NOMO-1 (cell line): Measurements from ENCODE around the gene PPP1R3F.
"Not testable (repeated sequence)": the region's sequence is repeated elsewhere in the genome, so short reads cannot be mapped to it uniquely, and the experiment has no call there.

ENCODE experiments used
- DNase-seq, 2 experiments: peaks; one replicate each; lab custom pipeline; 2025; ENCODE audit not compliant: unreplicated experiment in 2 of 2; lab: John Stamatoyannopoulos, UW

Gene PPP1R3F

DNA sequence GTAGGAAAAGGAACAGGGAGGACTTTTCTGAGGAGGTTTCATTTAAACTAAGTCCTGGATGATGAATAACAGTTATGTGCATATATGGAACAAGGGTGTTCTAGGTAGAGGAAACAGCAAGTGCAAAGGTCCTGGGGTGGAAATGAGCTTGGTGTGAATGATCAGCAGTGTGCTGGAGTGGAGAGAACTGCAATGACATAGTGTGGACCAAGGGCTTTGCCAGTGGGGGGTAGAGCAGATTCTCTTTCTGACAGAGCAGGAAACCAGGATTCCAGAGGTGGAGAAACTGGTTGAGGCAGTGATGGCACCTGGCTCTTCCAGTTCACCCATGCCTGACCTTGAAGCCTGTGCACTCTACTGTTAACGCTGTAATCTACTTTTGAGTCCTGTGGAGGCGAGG, 1.7 kb downstream of the PPP1R3F start:
- no peak for DNase-seq

DNA sequence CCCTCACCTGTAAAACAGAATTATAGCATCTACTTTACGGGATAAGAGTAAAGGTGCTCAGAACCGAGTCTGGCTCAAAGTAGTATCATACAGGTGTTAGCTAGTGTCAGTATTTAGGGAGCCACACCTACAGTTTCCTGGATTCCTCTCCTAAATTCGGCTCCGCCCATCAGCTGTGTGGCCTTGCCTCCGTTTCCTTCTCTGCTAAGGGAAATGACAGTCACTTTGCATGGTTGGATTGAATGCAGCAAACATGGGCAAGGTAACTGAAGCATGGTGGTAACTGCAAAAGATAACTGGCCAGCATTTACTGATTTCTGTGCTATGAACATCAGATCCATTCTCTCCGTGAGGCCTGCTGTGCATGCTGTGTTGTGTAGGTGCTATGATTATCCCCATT, 2.8 kb downstream of the PPP1R3F start:
- DNase-seq: no peak

DNA sequence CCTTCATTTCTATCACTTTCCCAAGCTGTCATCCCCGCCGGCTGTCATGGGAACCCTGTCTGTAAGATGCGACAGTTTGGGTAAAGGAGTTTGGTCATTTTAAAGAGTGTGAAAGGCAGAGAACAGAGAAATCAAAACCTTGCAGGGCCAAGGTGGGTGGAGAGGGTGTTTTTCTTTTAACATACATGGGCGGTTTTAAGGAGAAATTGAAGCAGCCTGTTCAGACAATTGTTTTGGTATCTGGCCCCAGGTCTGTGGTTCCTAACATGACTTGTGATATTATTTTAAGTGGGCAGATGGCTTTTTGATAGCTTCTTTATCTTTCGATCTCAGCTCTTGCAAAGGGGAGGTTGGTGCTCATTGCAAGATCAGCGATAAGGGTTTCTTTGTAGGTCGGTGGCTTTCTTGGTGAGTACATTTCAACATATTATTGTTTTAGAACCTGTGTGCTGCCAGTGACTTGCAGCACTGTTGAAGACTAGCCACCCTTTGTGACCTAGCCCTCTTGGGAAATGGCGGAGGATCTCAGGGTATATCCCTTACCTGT, 3.7 kb downstream of the PPP1R3F start:
- DNase-seq: no peak

GRCh38 chrX:49276207-49276606, 6.6 kb downstream of the PPP1R3F start:
- DNase-seq: no peak

- DNase-seq: no peak
Observed at GRCh38 chrX:49276671-49277534, 7.3 kb downstream of the PPP1R3F start.

DNA sequence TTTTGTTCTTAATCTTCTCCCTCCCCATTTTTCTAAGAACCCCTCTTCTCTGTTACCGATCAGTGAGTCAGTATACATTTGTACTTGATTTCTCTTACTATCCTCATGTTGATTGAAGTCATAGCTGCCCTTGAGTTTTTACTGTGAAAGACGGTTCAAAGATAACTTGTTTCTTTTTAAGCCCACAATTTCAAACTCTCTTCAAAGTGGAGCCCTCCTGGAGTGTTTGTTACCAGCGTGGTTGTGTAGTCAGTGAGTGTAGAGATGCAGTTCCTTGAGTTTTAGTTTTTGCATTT, 7.9 kb downstream of the PPP1R3F start:
- no peak for DNase-seq

DNA sequence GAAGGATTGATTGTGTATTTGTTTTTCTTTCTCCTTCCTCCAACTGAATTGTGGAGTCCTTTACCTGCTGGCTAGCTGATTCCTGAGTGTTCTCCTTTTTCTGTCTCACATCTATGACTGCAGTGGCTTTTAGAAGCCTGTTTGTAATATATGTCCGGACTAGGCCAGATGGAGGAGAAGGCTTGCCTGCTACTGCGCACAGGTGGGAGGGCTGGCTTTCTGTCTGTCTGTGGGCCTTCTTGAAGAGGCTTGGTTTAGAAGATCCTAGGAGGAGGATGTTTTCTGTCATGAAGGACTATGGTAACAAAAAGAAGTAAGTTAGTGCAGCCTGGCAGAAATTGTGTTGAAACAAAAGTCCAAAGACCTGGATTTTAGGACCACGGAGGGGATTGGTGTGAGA, 8.5 kb downstream of the PPP1R3F start:
- no peak for DNase-seq

- DNase-seq: no peak
Observed at GRCh38 chrX:49282647-49283011, 13.0 kb downstream of the PPP1R3F start.

DNA sequence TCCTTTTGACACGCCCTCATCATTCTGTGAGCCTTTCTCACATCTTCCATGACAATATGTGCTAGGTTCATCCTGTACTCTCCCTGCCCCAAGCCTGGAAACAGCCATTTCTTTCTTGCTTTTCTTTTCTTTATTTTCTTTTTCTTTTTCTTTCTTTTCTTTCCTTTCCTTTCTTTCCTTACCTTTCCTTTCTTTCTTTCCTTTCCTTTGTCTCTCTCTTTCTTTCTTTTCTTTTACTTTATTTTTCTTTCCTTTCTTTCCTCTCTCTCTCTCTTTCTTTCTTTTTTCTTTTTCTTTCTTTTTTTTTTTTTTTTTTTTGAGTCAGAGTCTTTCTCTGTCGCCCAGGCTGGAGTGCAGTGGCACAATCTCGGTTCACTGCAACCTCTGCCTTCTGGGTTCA, 14.6 kb downstream of the PPP1R3F start:
- no peak for DNase-seq

DNA sequence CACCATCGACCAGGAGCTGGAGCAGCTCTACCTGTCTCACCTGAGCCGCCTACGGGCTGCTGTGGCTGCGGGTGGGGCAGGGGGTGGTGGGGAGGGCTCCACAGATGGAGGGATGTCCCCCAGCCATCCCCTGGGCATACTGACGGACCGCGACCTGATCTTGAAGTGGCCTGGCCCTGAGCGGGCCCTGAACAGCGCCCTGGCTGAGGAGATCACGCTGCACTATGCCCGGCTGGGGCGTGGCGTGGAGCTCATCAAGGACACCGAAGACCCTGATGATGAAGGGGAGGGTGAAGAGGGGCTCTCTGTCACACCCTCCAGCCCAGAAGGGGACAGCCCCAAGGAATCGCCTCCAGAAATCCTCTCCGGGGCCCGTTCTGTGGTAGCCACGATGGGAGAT, 16.5 kb downstream of the PPP1R3F start:
- DNase-seq: no peak

GRCh38 chrX:49286581-49286980, 17.0 kb downstream of the PPP1R3F start:
- DNase-seq: no peak

GRCh38 chrX:49287665-49288064, 18.1 kb downstream of the PPP1R3F start:
- no peak for DNase-seq

DNA sequence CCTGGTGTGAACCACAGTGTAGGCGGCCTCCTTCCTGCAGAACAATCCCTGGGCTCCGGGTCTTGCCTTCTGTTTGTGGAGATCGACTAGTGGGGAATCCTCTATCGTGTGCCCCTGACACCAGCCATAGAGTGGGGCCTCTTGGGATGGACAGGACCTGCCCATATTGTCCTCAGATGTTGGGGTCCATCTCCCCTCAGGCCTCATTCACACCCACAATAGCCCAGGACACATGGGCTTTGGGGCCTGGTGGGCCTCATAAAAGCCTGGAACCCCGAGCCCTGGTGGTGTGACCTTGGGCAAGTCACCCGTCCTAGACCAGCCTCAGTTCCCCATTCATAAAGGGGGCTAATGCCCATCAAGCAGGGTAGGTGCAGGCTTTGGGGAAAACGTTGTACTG, 20.6 kb downstream of the PPP1R3F start:
- DNase-seq: no peak

DNA sequence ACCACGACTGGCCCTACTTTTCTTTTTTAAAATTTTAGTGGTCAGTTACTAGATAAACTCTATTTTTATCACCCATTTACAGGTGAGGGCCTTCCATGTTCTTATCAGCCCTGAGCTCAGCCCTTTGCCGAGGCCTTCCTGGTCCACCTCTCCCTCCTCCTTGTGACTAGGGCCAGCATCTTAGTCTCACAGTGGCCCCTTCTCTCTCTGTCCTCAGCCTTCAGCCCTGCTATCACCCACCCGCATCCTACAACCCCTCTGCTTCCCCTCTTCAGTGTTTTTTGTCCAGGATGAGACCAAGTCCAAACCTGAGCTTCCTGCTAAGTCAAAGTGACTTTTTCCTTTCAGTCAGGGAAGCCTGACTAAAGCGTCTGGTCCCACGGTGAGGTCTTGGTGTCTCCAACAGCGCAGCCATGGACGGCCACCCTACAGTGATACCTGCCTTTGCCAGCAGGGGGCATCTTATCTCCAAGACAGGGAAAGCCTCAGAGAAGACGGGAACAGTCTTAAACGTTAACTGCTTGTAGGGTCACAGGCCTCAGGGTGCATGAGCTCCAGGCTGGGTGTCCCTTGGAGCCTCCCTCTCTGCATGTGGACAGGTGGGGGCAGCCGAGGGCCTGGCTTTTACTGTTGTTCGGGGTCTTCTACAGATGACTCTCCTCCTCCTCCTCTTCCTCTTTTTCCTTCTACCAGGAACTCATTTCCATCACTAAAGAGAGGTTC, 22.2 kb downstream of the PPP1R3F start:
- DNase-seq: peak; percentile 7 to 21

DNA sequence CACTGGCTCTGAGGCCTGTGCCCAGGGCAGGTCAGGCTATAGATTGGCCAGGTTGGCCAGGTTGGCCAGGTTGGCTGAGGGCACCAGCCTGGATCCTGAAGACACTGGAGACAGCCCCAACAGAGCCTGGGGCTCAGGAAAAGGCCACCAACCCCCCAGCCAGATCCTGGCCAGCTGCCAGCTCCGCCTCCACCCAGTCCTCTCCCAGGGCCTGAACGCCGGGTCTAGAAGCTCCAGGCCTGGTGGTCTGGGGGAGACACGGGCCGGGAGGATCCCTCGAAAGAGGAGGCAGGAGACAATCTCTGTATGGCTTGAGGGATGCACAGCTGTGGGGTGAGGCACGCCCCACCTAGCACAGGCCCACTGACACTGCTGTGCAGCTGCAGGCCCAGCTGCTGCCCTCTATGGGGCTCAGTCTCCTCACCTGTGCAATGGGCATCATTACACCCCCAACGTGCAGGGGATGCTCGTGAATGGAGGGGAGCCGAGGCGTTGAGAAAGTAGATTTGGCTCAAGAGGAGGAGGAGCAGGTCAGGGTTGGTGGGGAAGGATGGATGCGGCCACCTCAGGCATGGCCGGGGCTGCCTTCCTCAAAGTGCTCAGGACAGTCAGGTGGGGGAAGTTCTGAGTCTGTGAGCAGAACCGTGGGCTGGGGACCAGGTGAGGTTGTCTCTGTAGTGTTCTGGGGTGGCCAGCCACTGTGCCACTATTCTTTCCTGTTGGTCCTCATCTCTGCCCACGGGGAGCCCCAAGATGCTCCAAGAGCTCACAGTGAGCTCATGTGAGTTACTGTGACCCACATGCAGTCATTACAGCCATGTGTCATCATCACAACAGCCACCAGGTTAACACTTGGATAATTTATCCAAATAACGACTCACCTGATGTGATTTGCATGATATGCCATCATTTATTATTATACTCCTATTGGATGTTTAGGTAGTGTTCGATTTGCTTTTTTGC, 23.1 kb downstream of the PPP1R3F start:
- DNase-seq: no peak

DNA sequence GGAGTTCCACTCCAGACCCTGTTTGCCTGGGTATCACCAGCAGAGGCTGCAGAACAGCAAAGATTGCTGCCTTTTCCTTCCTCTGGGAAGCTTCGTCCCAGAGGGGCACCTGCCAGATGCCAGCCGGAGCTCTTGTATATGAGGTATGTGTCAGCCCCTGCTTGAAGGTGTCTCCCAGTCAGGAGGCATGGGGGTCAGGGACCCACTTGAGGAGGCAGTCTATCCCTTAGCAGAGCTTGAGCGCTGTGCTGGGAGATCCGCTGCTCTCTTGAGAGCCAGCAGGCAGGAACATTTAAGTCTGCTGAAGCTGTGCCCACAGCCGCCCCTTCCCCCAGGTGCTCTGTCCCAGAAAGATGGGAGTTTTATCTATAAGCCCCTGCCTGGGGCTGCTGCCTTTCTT, 29.7 kb downstream of the PPP1R3F start:
- not testable (repeated sequence) for DNase-seq

GRCh38 chrX:49300703-49301102, 31.1 kb downstream of the PPP1R3F start:
- no peak for DNase-seq

GRCh38 chrX:49303346-49303745, 33.8 kb downstream of the PPP1R3F start, which contains the start of gene GAGE10:
TSS of gene GAGE10 (plus strand) at chrX:49303646. CDS start at chrX:49304860, 1,214 bp downstream.
- no peak for DNase-seq

- not testable (repeated sequence) for DNase-seq
Observed at GRCh38 chrX:49307775-49308174, 38.2 kb downstream of the PPP1R3F start.

DNA sequence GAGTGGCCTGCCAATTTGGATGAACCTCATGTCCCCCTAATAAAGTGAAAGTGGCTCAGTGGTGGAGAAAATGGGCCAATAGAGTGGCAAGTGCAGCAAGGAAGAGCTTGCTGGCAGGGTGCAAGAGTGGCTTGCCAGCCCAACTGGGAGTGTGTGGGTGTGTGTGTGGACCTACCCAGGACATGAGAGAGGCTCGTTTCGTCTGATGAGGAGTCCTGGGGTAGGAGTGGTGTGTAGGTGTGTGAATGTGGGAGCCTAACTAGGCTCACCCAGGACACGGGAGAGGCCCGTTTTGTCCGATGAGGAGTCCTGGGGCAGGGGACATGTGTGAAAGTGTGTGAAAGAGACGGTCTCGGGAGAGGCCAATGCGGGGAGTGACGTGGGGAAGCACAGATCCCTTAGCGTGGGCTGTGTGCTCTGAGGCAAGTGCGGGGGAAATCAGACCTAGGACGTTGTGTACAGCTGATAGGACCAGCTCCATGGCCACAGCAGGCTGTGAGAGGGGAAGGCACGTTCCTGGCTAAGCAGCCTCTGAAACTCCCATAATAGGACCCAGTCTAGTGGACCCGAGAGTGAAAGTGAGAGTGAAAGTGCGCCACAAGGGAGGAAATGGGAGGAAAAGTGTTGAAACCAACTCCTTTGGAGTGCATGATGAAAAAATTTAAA, 39.1 kb downstream of the PPP1R3F start:
- peak; percentile 41 to 46 for DNase-seq
